GM18873 (cell line): ENCODE data around the gene DENND4B.

Source experiments
- ATAC-seq: cut with Tn5 transposase; IDR thresholded peaks from one replicate; pipeline ENCODE4 v1.9.1; 2021; ENCODE audit warnings: mild to moderate bottlenecking, moderate library complexity, moderate number of reproducible peaks; ENCODE audit not compliant: unreplicated experiment, low FRiP score

DENND4B gene

DNA sequence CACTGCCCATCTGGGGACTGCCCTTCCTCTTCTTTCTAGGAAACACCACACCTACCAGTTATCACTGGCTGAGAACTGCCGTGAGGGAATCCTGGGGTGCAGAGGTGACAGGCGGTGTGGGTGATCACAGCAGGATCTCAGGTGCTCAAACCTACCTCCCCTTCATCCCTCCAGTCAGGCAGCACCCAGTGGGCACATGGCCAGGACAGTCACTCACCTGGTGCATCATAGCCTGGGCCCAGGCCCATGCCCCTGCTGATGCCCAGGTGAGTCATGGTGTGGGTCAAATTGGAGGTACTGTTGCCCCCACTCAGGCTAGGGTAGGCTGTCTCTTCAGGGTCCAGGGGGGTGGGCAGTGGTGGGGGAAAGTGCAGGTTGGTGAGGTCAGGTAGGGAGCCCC is 5.3 kb upstream of the DENND4B start:
- ATAC-seq = no peak

DNA sequence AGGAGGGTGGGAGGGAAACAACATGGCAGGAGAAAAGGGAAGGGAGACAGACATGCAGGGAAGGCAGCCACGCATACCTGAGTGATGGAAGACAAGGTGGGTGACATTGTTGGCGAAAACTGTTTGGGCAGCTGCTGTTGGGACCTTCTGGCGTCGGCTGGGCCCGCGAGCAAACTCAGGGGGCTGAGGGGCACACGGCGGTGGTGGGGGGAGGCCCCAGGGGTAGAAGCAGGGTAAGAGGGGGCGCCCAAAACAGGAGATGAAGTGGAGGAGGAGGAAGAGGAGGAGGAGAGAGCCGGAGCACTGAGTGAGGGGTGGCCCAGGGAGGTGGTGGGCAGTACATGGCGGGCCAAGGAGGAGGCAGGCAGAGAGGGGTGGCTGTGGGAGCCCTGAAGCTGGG is 4.7 kb upstream of the DENND4B start:
- ATAC-seq = no peak

DNA sequence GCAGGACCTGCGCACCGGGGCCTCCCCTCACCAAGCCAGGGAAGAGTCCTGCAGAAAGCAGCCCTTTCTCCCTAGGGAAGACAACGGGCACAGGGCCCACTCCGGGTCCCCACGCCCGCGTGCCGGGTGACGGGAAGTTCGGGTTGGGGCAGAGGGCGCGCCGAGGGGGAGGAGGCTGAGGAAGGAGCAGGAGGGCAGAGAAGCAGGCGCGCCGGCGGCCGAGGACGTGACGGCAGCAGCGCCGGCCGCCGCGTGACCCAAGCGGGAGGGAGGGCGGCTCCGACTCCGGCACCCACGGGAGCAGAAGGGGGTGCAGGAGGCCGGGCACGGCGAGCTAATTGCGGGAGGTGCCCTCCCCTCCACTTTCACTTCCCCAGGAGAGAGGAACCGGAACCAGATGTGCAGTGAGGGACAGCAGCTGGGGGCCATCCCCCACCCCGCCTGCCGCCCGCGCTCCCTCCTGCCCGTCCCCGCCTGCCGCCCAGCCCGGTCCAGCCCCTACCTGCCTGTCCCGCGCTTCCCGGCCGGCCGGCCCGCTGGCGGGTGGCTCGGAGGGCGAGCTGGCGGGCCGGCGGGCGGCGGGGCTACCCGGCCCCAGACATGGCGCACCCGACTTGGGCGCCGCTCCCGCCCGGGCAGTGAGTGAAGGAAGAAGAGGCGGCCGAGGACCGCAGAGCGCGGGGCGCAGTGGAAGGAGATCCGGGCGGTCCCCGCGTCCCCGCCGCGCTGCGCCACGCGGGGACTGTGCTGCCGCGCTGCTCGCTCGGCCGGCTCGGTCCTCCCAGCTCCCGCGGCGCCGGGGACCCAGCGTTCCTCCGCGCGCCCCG is 510 bp downstream of the DENND4B start:
- ATAC-seq = peak; percentile 62

- ATAC-seq = peak; percentile 23
Measured at GRCh38 chr1:153945131-153945794, 1.3 kb downstream of the DENND4B start.

GRCh38 chr1:153944827-153945117 is 1.7 kb downstream of the DENND4B start:
- no peak for ATAC-seq

GRCh38 chr1:153944005-153944826 is 2.3 kb downstream of the DENND4B start:
- ATAC-seq = no peak

DNA sequence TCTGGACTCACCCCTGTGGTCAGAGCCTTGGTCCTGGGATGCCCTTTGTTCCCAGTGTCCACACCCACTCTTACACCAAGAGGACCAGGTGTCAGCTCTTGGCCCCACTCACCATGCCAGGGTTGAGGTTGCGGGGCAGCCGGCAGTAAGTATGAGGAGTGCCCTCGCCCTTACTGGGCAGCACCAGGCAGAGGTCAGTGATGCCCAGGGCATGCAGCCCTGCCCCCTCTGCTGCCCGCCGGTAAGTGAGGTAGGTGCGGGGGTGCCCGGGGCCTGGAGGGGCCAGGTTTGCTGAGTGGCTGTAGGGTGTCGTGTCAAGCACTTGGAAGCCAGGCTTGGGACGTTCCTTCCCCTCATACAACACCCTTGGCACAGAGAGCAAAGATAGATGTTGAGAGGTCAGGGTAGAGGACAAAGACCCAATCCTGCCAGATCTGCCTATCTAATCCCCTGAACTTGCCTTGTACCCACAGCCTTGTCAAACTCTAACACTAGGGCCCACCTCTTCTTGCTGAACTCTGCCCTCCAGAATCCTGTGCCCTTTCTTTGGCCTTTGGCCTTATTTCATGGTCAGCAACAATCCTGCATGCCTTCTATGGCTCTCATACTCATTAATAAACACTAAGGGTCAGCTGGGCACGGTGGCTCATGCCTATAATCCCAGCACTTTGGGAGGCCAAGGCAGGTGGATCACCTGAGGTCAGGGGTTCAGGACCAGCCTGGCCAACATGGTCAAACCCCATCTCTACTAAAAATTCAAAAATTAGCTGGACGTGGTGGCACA is 3.6 kb downstream of the DENND4B start:
- no peak for ATAC-seq

DNA sequence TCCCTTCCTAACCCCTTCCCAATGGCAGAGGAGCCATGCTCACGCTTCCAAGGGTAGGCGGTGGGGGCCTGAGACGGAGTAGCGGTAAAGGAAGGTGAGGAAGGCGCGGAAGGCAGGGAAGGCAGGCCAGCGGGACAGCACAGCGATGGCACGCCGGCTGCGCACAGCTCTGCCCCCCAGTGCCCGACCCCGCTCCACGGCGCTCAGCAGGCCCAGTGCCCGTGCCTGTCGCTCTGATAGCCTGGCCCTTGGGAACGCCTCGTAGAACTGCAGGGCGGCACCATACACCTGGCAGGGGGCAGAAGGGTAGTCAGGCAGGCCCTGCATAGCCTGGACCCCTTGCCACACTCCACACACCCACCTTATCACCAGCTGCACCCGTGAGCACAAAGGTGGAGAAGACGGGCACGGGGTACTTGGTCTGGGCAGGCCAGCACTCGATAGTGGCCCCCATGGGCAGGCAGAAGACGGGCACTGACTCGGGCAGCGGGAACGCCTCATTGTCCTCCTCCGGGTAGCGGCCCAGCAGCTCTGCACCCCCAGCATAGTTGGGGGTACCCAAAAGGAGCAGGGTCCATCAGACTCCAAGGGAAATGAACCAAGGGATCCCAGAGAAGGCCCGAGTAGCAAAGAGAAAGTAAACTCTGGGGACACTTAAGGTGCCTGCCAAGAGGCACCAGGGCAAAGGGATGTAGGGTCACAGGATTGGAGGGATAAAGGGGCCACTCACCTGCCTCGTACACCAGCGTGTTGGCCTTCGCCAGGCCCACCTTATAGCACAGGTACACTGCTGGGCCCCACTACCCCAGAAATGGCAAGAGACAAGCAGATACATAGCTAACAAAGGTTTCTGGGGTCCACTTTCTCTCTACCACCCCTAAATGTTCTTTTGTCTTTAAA is 4.4 kb downstream of the DENND4B start:
- no peak for ATAC-seq

GRCh38 chr1:153940756-153941155 is 5.8 kb downstream of the DENND4B start:
- no peak for ATAC-seq

DNA sequence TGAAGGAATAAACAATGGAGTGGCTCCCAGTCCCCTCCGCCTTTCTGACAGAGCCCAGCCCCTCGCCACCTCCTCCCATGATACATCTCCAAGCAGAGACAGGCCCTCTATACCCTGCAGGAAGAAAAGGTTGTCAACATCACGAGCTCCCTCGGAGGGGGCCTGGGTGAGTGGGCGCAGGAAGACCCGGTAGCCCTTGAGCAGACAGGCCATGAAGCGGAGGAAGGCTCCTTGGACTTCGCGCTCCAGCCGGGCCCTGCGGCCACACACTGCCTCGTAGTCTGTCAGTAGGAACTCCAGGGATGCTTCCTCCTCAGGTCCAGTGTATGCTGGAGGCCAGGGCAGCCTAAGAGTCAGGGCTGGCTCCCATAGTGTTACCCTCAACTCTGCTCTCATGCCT is 7.0 kb downstream of the DENND4B start:
- no peak for ATAC-seq

DNA sequence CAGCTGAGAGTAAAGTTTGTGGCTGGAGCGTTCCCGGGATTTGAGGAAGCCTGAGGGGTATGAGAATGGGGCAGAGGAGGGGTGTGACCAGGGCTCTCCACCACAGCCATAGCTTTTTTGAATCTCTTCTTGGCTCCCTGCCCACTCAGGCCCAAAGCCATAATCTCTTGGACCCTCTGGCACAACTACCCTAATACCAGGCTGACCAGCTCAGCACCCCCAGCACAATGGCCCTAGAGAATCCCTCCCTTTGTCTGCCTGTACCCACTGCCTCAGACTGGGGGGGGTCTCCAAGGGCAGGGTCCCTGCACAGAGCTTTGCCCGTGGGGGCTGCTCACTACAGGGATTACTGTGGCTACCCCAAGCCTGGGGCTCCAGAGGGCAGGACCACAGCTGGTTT is 7.5 kb downstream of the DENND4B start:
- no peak for ATAC-seq

DNA sequence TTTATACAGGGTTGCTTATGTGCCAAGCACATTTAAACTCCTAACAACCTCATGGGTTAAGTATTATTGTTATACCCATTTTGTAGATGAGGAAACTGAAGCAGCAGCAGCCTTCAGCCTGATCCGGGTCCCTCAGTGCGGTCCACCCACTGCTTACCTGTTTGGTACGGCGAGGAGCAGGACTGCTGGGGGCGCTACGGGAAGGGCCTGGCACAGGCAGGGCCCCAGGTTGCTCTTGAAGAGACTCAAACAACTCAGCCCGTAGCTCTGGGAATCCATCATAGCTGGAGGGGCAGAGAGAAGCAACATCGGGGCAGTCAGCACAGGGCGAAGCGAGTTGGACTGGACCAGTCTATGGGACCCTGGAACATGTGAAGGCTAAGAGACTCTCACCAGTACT is 9.2 kb downstream of the DENND4B start:
- ATAC-seq = no peak

- ATAC-seq = no peak
Measured at GRCh38 chr1:153936011-153936802, 10.3 kb downstream of the DENND4B start.

DNA sequence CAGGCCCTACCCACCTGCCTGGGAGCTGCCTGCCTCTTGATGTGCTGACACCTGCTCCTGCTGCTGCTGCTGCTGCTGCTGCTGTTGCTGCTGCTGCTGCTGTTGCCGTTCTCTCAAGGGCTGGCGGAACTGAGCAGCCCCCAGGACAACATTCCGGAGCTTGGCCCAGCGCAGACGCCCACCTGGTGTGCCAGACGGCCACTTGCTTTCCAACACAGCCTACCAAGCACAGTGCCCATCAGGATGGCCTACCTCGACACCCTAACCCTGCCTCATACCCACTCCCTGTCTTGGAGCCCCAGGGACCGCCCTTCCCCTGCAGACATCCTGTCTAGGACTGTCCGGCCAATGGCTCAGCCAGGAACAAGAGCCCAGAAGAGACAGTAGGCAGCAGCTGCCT is 11.8 kb downstream of the DENND4B start:
- ATAC-seq = no peak

DNA sequence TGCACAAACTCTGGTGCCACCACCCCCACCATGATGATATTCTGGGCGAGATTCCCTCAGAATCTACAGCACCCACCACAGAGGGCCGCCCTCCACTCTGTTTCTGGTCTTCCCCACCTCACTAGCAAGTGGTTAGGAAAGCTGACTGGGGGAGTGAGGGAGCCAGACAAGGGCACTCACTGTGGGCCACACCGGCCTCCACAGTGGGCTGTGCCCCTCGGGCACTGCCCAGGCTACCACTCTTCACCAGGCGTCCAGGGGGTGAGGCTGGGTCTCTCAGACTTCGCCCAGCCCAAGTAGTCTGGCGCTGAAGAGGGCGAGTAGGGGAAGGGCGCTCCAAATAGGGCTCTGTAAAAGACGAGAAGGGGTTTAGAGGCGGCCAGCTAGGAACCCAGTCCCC is 12.6 kb downstream of the DENND4B start:
- no peak for ATAC-seq

GRCh38 chr1:153933430-153933829 is 13.1 kb downstream of the DENND4B start:
- no peak for ATAC-seq

- ATAC-seq = no peak
Measured at GRCh38 chr1:153932156-153933131, 14.1 kb downstream of the DENND4B start.
